Measurements from ENCODE around the gene PROKR1.

Gene PROKR1

GRCh38 chr2:68695971-68696370 lies 52.6 kb downstream of the PROKR1 start:
- no peak for TF ChIP-seq CTCF (IDR thresholded peaks at IDR 0.05)

- TF ChIP-seq CTCF (IDR thresholded peaks at IDR 0.05), result no peak
These were observed 53.2 kb downstream of the PROKR1 start for GRCh38 chr2:68696554-68696953.

GRCh38 chr2:68698567-68699377 lies 55.4 kb downstream of the PROKR1 start:
- no peak for TF ChIP-seq CTCF (IDR thresholded peaks at IDR 0.05)

- TF ChIP-seq CTCF (IDR thresholded peaks at IDR 0.05), result no peak
These were observed 57.2 kb downstream of the PROKR1 start for GRCh38 chr2:68700560-68700959.

GRCh38 chr2:68706637-68707036 lies 63.3 kb downstream of the PROKR1 start:
- no peak for TF ChIP-seq CTCF (IDR thresholded peaks at IDR 0.05)
